GM12873 (cell line): ENCODE measurements around the gene CIB2.

Experiments
- TF ChIP-seq, protein P1 (sequence below): IDR thresholded peaks from 2 replicates; pipeline ENCODE4 v1.5.1; 2012; ENCODE audit warnings: low read depth, mild to moderate bottlenecking, moderate library complexity, low read length, control low read depth; ENCODE audit not compliant: insufficient read depth; ENCODE audit errors: missing control alignments

CIB2 gene

DNA sequence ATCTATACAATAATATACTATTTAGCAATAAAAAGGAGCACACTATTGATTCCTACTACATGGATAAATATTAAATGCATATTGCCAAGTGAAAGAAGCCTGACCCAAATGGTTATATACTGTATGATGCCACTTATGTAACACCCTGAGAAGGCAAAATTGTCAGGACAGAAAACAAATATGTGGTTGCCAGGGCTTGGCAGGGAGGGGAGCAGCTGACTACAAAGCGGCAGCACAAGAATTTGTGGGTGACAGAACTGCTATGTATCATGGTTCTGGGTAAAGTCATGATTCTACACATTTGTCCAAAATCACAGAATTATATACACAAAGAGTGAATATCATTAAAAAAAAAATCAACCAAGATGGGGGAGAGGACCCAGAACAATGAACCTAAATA lies 76.3 kb downstream of the CIB2 start:
- TF ChIP-seq, protein P1, sequence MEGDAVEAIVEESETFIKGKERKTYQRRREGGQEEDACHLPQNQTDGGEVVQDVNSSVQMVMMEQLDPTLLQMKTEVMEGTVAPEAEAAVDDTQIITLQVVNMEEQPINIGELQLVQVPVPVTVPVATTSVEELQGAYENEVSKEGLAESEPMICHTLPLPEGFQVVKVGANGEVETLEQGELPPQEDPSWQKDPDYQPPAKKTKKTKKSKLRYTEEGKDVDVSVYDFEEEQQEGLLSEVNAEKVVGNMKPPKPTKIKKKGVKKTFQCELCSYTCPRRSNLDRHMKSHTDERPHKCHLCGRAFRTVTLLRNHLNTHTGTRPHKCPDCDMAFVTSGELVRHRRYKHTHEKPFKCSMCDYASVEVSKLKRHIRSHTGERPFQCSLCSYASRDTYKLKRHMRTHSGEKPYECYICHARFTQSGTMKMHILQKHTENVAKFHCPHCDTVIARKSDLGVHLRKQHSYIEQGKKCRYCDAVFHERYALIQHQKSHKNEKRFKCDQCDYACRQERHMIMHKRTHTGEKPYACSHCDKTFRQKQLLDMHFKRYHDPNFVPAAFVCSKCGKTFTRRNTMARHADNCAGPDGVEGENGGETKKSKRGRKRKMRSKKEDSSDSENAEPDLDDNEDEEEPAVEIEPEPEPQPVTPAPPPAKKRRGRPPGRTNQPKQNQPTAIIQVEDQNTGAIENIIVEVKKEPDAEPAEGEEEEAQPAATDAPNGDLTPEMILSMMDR, result no peak
